ENCODE data around the gene SHROOM3. TPM values are rescaled to one million over a fixed set of nuclear protein-coding genes. Genes with fewer than 3 reads are reported as not detected.
"Not testable (repeated sequence)": the region's sequence is repeated elsewhere in the genome, so short reads cannot be mapped to it uniquely, and the experiment has no call there.

Gene SHROOM3
- total and polyA plus RNA-seq, 2 of the 13 experiments (the other 11 are each of a cell fraction or from before 2014, with no cell fraction given) = 0.01 TPM; not detected in 1

DNA sequence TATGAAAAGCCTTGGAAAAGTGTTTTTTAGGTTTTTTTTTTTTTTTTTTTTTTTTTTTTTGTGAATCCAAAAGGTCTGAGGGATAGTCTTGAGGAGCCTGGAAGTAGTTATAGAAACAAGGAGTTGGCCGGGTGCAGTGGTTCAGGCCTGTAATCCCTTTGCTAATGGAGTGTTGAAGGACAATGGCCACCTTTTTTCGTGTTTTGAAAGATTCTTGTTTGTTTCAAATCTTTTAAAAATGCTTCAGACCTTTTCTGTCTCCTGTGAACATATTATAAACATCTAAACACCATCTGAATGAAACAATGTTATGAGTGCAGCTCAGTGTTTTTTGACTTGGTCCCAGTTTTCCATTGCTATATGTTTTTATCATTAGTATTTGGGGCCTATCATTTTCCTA is 285.1 kb downstream of the SHROOM3 start:
- WGBS (ENCODE audit: low lambda C conversion rate) = 8% methylated on average over 2 of the region's 2 CpGs
- no peak for DNase-seq (ENCODE audit: low spot score)
- BruUV-seq (replicated peaks) = no TSS peak
- in situ Hi-C loops (cut with HindIII; ENCODE audit: extremely low pct_ligation_motif_present, low pct_unique_long_range_greater_than_20kb) (no loop called here), intact Hi-C loops (cut with micrococcal nuclease; ENCODE audit: unreplicated experiment) (no loop called here)
- ChIA-PET CTCF (ENCODE audit: low intra/inter-chr PET ratio, low total read pairs) (no interaction called here), POLR2A (no interaction called here)
- Histone ChIP-seq H3K4me3 (replicated peaks in 1 of 3; ENCODE audit: insufficient read depth in 1 of 3, low read depth in 2 of 3, low read length in 3 of 3) (no peak overlapping the region), H3K4me1 (ENCODE audit: insufficient read depth, low read length) (no peaks in the 10 kb centered on the region), H3K27ac (ENCODE audit: extremely low read length, insufficient read depth, low read length) (no peak overlapping the region), H2AFZ (ENCODE audit: low read length) (no peak overlapping the region), H3K79me2 (ENCODE audit: insufficient read depth, low read length) (no peaks in the 10 kb centered on the region), H3K9me3 (ENCODE audit: low read length) (no peaks in the 10 kb centered on the region), H3K27me3 (ENCODE audit: control insufficient read depth in 1 of 2, insufficient read depth in 2 of 2, low read length in 2 of 2) (no peaks in the 10 kb centered on the region; a peak in 1 of 5 replicates), H3K9ac (ENCODE audit: insufficient read depth, low read depth, low read length) (no peak overlapping the region), H4K20me1 (ENCODE audit: insufficient read depth, low read length) (no peaks in the 10 kb centered on the region), H3K4me2 (ENCODE audit: low read depth, low read length) (no peak overlapping the region), H3K36me3 (replicated peaks in 1 of 2; ENCODE audit: control insufficient read depth in 1 of 2, insufficient read depth in 2 of 2, low read length in 2 of 2) (no peaks in the 10 kb centered on the region)
- ATAC-seq = no peak
- FAIRE-seq = no peak
- TF ChIP-seq MIER2 (CRISPR knock-in tag; IDR thresholded peaks at IDR 0.05) = no peak
- TF ChIP-seq, protein P1, sequence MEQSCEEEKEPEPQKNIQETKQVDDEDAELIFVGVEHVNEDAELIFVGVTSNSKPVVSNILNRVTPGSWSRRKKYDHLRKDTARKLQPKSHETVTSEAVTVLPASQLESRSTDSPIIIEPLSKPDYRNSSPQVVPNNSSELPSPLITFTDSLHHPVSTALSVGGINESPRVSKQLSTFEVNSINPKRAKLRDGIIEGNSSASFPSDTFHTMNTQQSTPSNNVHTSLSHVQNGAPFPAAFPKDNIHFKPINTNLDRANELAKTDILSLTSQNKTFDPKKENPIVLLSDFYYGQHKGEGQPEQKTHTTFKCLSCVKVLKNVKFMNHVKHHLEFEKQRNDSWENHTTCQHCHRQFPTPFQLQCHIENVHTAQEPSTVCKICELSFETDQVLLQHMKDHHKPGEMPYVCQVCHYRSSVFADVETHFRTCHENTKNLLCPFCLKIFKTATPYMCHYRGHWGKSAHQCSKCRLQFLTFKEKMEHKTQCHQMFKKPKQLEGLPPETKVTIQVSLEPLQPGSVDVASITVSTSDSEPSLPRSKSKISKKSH (CRISPR knock-in tag; IDR thresholded peaks at IDR 0.05; ENCODE audit: borderline replicate concordance) = no peak
- no peak for TF ChIP-seq ZNF468 (CRISPR knock-in tag; IDR thresholded peaks at IDR 0.05)
- no peak for TF ChIP-seq HOXA3 (CRISPR knock-in tag; IDR thresholded peaks at IDR 0.05)
- TF ChIP-seq, protein P2, sequence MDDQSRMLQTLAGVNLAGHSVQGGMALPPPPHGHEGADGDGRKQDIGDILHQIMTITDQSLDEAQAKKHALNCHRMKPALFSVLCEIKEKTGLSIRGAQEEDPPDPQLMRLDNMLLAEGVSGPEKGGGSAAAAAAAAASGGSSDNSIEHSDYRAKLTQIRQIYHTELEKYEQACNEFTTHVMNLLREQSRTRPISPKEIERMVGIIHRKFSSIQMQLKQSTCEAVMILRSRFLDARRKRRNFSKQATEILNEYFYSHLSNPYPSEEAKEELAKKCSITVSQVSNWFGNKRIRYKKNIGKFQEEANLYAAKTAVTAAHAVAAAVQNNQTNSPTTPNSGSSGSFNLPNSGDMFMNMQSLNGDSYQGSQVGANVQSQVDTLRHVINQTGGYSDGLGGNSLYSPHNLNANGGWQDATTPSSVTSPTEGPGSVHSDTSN (CRISPR knock-in tag; IDR thresholded peaks at IDR 0.05; ENCODE audit: borderline replicate concordance) = no peak
- no peak for TF ChIP-seq ZNF678 (CRISPR knock-in tag; IDR thresholded peaks at IDR 0.05)
- no peak for TF ChIP-seq ZNF841 (CRISPR knock-in tag; IDR thresholded peaks at IDR 0.05; ENCODE audit: borderline replicate concordance)
- TF ChIP-seq, protein P3, sequence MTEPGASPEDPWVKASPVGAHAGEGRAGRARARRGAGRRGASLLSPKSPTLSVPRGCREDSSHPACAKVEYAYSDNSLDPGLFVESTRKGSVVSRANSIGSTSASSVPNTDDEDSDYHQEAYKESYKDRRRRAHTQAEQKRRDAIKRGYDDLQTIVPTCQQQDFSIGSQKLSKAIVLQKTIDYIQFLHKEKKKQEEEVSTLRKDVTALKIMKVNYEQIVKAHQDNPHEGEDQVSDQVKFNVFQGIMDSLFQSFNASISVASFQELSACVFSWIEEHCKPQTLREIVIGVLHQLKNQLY (CRISPR knock-in tag; IDR thresholded peaks at IDR 0.05) = no peak
- TF ChIP-seq, protein P4, sequence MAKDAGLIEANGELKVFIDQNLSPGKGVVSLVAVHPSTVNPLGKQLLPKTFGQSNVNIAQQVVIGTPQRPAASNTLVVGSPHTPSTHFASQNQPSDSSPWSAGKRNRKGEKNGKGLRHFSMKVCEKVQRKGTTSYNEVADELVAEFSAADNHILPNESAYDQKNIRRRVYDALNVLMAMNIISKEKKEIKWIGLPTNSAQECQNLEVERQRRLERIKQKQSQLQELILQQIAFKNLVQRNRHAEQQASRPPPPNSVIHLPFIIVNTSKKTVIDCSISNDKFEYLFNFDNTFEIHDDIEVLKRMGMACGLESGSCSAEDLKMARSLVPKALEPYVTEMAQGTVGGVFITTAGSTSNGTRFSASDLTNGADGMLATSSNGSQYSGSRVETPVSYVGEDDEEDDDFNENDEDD (CRISPR knock-in tag; IDR thresholded peaks at IDR 0.05; ENCODE audit: borderline replicate concordance) = no peak
- TF ChIP-seq, protein P5, sequence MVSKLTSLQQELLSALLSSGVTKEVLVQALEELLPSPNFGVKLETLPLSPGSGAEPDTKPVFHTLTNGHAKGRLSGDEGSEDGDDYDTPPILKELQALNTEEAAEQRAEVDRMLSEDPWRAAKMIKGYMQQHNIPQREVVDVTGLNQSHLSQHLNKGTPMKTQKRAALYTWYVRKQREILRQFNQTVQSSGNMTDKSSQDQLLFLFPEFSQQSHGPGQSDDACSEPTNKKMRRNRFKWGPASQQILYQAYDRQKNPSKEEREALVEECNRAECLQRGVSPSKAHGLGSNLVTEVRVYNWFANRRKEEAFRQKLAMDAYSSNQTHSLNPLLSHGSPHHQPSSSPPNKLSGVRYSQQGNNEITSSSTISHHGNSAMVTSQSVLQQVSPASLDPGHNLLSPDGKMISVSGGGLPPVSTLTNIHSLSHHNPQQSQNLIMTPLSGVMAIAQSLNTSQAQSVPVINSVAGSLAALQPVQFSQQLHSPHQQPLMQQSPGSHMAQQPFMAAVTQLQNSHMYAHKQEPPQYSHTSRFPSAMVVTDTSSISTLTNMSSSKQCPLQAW (CRISPR knock-in tag; IDR thresholded peaks at IDR 0.05) = no peak
- TF ChIP-seq SRY (CRISPR knock-in tag; IDR thresholded peaks at IDR 0.05) = no peak
- TF ChIP-seq TBX2 (CRISPR knock-in tag; IDR thresholded peaks at IDR 0.05; ENCODE audit: borderline replicate concordance) = no peak

DNA sequence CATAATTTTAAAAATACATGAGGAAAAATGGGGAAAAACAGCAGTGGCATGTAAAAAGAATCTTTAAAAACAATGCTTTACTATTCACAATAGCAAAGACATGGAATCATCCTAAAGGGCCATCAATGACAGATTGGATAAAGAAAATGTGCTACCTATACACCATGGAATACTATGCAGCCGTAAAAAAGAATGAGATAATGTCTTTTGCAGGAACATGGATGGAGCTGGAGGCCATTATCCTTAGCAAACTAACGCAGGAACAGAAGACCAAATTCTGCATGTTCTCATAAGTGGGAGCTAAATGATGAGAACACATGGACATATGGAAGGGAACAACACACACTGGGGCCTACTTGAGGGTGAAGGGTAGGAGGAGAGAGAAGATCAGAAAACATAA is 287.1 kb downstream of the SHROOM3 start:
- H3K79me2 ChIP-seq (ENCODE audit: insufficient read depth, low read length); H3K4me1 ChIP-seq (ENCODE audit: insufficient read depth, low read length); in situ Hi-C loops (cut with HindIII; ENCODE audit: extremely low pct_ligation_motif_present, low pct_unique_long_range_greater_than_20kb); CTCF ChIA-PET (ENCODE audit: low intra/inter-chr PET ratio, low total read pairs); BruUV-seq (replicated peaks); H3K27me3 ChIP-seq (ENCODE audit: control insufficient read depth in 1 of 2, insufficient read depth in 2 of 2, low read length in 2 of 2); H3K36me3 ChIP-seq (replicated peaks in 1 of 2; ENCODE audit: control insufficient read depth in 1 of 2, insufficient read depth in 2 of 2, low read length in 2 of 2); intact Hi-C loops (cut with micrococcal nuclease; ENCODE audit: unreplicated experiment); H3K27ac ChIP-seq (ENCODE audit: extremely low read length, insufficient read depth, low read length); ATAC-seq; FAIRE-seq; POLR2A ChIA-PET; H4K20me1 ChIP-seq (ENCODE audit: insufficient read depth, low read length); H3K9me3 ChIP-seq (ENCODE audit: low read length); DNase-seq (ENCODE audit: low spot score); H3K4me3 ChIP-seq (replicated peaks in 1 of 3; ENCODE audit: insufficient read depth in 1 of 3, low read depth in 2 of 3, low read length in 3 of 3); H3K9ac ChIP-seq (ENCODE audit: insufficient read depth, low read depth, low read length); H3K4me2 ChIP-seq (ENCODE audit: low read depth, low read length); H2AFZ ChIP-seq (ENCODE audit: low read length): not testable (repeated sequence)
- WGBS (ENCODE audit: low lambda C conversion rate) = 54% methylated on average over 2 of the region's 2 CpGs

All from HepG2 (cell line).